GM23248 (cell line): ENCODE data around the gene RAPGEF2. TPM values are rescaled to one million over a fixed set of nuclear protein-coding genes. Genes with fewer than 3 reads are reported as not detected.

Source experiments
- DNase-seq: peaks from one replicate; pipeline ENCODE4 v3.0.0-alpha.2; 2015
- H2AFZ ChIP-seq: fragments of 200-600 bp; sonication (generic); 2 replicates; pipeline ENCODE4 v1.6.1; 2016; ENCODE audit warnings: antibody characterized with exemption
- H3F3A ChIP-seq: fragments of 200-600 bp; sonication (generic); 2 replicates; pipeline ENCODE4 v1.6.1; 2016; ENCODE audit warnings: mild to moderate bottlenecking, antibody characterized with exemption, mixed run types; ENCODE audit not compliant: insufficient read depth
- H3K27ac ChIP-seq: fragments of 200-600 bp; sonication (generic); 2 replicates; pipeline ENCODE4 v1.5.1; 2016; ENCODE audit warnings: mild to moderate bottlenecking
- H3K27me3 ChIP-seq: fragments of 200-600 bp; sonication (generic); replicated peaks from 2 replicates; pipeline ENCODE4 v1.6.1; 2016; ENCODE audit warnings: mild to moderate bottlenecking; ENCODE audit not compliant: insufficient read depth
- H3K36me3 ChIP-seq: fragments of 200-600 bp; sonication (generic); 2 replicates; pipeline ENCODE4 v1.6.1; 2016; ENCODE audit warnings: low read depth, mild to moderate bottlenecking
- H3K4me1 ChIP-seq: fragments of 200-600 bp; sonication (generic); 2 replicates; pipeline ENCODE4 v1.6.1; 2016; ENCODE audit warnings: mild to moderate bottlenecking; ENCODE audit not compliant: insufficient read depth
- H3K4me2 ChIP-seq: fragments of 200-600 bp; sonication (generic); one replicate; pipeline ENCODE4 v1.6.1; 2016; ENCODE audit warnings: mild to moderate bottlenecking; ENCODE audit not compliant: unreplicated experiment
- H3K4me3 ChIP-seq: fragments of 200-600 bp; sonication (generic); 2 replicates; pipeline ENCODE4 v1.5.1; 2016; ENCODE audit warnings: mild to moderate bottlenecking
- H3K79me2 ChIP-seq: fragments of 200-600 bp; sonication (generic); 2 replicates; pipeline ENCODE4 v1.6.1; 2016; ENCODE audit warnings: mild to moderate bottlenecking; ENCODE audit not compliant: insufficient read depth
- H3K9ac ChIP-seq: fragments of 200-600 bp; sonication (generic); 2 replicates; pipeline ENCODE4 v1.6.1; 2016; ENCODE audit warnings: mild to moderate bottlenecking
- H3K9me2 ChIP-seq: fragments of 200-600 bp; sonication (generic); 2 replicates; pipeline ENCODE4 v1.6.1; 2016; ENCODE audit warnings: mixed run types, mild to moderate bottlenecking, moderate library complexity; ENCODE audit not compliant: insufficient read depth
- H3K9me3 ChIP-seq: fragments of 200-600 bp; sonication (generic); one replicate; pipeline ENCODE4 v1.6.1; 2017; ENCODE audit warnings: low read depth
- H4K20me1 ChIP-seq: fragments of 200-600 bp; sonication (generic); 2 replicates; pipeline ENCODE4 v1.6.0; 2016; ENCODE audit not compliant: insufficient read depth
- EZH2 ChIP-seq: fragments of 200-600 bp; sonication (generic); IDR thresholded peaks from 2 replicates; pipeline ENCODE4 v1.6.1; 2018; ENCODE audit warnings: antibody characterized with exemption, mild to moderate bottlenecking; ENCODE audit not compliant: insufficient read depth, poor library complexity, severe bottlenecking
- EZH2phosphoT487 ChIP-seq: fragments of 200-600 bp; sonication (generic); IDR thresholded peaks from 2 replicates; pipeline ENCODE4 v1.6.1; 2018; ENCODE audit warnings: antibody characterized with exemption, moderate library complexity, mild to moderate bottlenecking, low read depth; ENCODE audit not compliant: insufficient read depth
- WGBS, 2 experiments: methylation state at CpG; one replicate each; pipeline ENCODE4 v1.1.6; 2015 to 2017; ENCODE audit warnings: low lambda C conversion rate in 2 of 2, low coverage in 1 of 2; ENCODE audit errors: missing lambda C conversion rate in 2 of 2; 5-methylcytosine and 5-hydroxymethylcytosine counted together
- in situ Hi-C: fragments of 300-500 bp; cut with MboI; formaldehyde crosslinking; loops from 2 replicates; pipeline ENCODE4 v1.15.0; 2020
- polyA plus RNA-seq: library from polyadenylated mRNA; unstranded; fragments of >200 nt; fragmentation: Nextera tagmentation; extraction: Ambion mirVana; gene quantifications from 2 replicates; pipeline ENCODE4 v1.2.1, GENCODE V29; 2016
- total RNA-seq: library from RNA; depleted of rRNA; stranded (reverse); fragments of >200 nt; shearing (Covaris generic); gene quantifications from 2 replicates; pipeline ENCODE4 v1.2.3, GENCODE V29; 2014

RAPGEF2 gene
- total and polyA plus RNA-seq, 2 experiments from 2014 or later = 6.6 to 21.7 TPM

- DNase-seq = no peak
- Histone ChIP-seq H3K4me2 (peak overlapping the region; percentile 78), H3K27me3 (no peaks in the 10 kb centered on the region), H4K20me1 (no peaks in the 10 kb centered on the region), H3K79me2 (0 out of 2 replicates have a peak, but pooled peaks cover 10% of the 10 kb centered on the region), H2AFZ (no peak overlapping the region), H3K9me3 (no peaks in the 10 kb centered on the region), H3K27ac (peak overlapping the region; percentile 59; the same call in 1 of the 2 replicates), H3F3A (peaks cover 20% of the 10 kb centered on the region; the same call in 1 of the 2 replicates), H3K36me3 (0 out of 2 replicates have a peak, but pooled peaks cover 5% of the 10 kb centered on the region), H3K4me3 (no peak overlapping the region), H3K9me2 (no peaks in the 10 kb centered on the region), H3K4me1 (peaks cover 45% of the 10 kb centered on the region), H3K9ac (no peak overlapping the region)
- in situ Hi-C loops = no loop called here
- 96 to 98% methylated on average over 2 of the region's 2 CpGs for WGBS, 2 experiments
- TF ChIP-seq EZH2 (no peak), EZH2phosphoT487 (no peak)
These were observed 180.1 kb downstream of the RAPGEF2 start for GRCh38 chr4:159282944-159283343.

GRCh38 chr4:159283696-159284095 is 180.8 kb downstream of the RAPGEF2 start:
- H3K4me3 ChIP-seq = peak overlapping the region; percentile 23

DNA sequence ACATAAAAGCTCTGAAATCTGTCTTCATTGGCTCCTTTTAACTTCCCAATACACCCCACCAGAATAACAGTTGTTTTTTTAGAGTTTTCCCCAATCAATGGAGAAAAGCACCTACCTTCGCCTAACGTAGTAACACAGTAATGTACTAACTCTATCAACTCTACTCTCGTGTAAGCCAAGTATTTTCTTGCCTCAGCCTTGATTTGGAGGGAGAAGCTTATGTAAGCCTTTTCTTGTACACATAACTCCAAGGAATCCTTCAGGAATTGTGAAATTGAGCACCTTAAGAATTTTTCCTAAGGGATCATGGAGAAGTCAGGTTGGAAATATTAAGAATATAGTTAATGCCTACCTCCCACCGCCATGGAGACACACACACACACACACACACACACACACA is 181.2 kb downstream of the RAPGEF2 start:
- peak; percentile 44 for DNase-seq
- H3F3A ChIP-seq = peaks cover 20% of the 10 kb centered on the region; the same call in 1 of the 2 replicates
- 0 out of 2 replicates have a peak, but pooled peaks cover 5% of the 10 kb centered on the region for H3K36me3 ChIP-seq
- H3K9me2 ChIP-seq = no peaks in the 10 kb centered on the region
- H3K9me3 ChIP-seq = no peaks in the 10 kb centered on the region
- 0 out of 2 replicates have a peak, but pooled peaks cover 10% of the 10 kb centered on the region for H3K79me2 ChIP-seq
- in situ Hi-C loops = no loop called here
- WGBS, 2 experiments = 87 to 88% methylated on average over 4 of the region's 4 CpGs
- H3K4me1 ChIP-seq = peaks cover 56% of the 10 kb centered on the region
- TF ChIP-seq EZH2phosphoT487 (no peak), EZH2 (no peak)
- H3K27ac ChIP-seq = peak overlapping the region; percentile 59
- H3K4me2 ChIP-seq = peak overlapping the region; percentile 78
- no peaks in the 10 kb centered on the region for H4K20me1 ChIP-seq
- no peak overlapping the region for H3K9ac ChIP-seq
- no peak overlapping the region for H2AFZ ChIP-seq
- H3K4me3 ChIP-seq = peak overlapping the region; percentile 23
- H3K27me3 ChIP-seq = no peaks in the 10 kb centered on the region

More at GRCh38 chr4:159283696-159284095, 180.8 kb downstream of the RAPGEF2 start:
- H3K27ac ChIP-seq = peak overlapping the region; percentile 59
- 0 out of 2 replicates have a peak, but pooled peaks cover 5% of the 10 kb centered on the region for H3K36me3 ChIP-seq
- 0% methylated on average over 1 of the region's 1 CpG for WGBS, 2 experiments
- H2AFZ ChIP-seq = no peak overlapping the region
- no peak for TF ChIP-seq EZH2phosphoT487
- TF ChIP-seq EZH2 = no peak
- peaks cover 51% of the 10 kb centered on the region for H3K4me1 ChIP-seq
- peak overlapping the region; percentile 78 for H3K4me2 ChIP-seq
- H3F3A ChIP-seq = peaks cover 20% of the 10 kb centered on the region; the same call in 1 of the 2 replicates
- 0 out of 2 replicates have a peak, but pooled peaks cover 10% of the 10 kb centered on the region for H3K79me2 ChIP-seq
- H4K20me1 ChIP-seq = no peaks in the 10 kb centered on the region
- in situ Hi-C loops = no loop called here
- H3K27me3 ChIP-seq = no peaks in the 10 kb centered on the region
- no peak overlapping the region for H3K9ac ChIP-seq
- no peaks in the 10 kb centered on the region for H3K9me3 ChIP-seq
- no peaks in the 10 kb centered on the region for H3K9me2 ChIP-seq
- peak; percentile 85 for DNase-seq

DNA sequence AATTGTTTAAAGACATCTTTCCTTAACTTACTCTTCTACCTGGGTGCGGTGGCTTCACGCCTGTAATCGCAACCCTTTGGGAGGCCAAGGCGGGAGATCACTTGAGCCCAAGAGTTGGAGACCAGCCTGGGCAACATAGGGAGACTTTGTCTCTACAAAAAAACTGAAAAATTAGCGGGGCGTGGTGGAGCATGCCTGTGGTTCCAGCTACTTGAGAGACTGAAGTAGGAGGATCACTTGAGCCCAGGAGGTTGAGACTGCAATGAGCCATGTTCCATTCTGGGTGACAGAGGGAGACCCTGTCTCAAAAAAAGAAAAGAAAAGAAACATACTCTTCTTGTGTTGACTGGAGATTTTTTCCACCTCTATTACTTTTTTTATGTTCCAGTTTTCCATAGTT is 181.9 kb downstream of the RAPGEF2 start:
- no peak overlapping the region for H3K4me3 ChIP-seq
- 0 out of 2 replicates have a peak, but pooled peaks cover 5% of the 10 kb centered on the region for H3K36me3 ChIP-seq
- TF ChIP-seq EZH2 (no peak), EZH2phosphoT487 (no peak)
- H3K9me3 ChIP-seq = no peaks in the 10 kb centered on the region
- in situ Hi-C loops = no loop called here
- DNase-seq = no peak
- H3K27me3 ChIP-seq = no peaks in the 10 kb centered on the region
- no peaks in the 10 kb centered on the region for H3K9me2 ChIP-seq
- WGBS, 2 experiments = 79% methylated on average over 6 of the region's 6 CpGs
- peaks cover 62% of the 10 kb centered on the region for H3K4me1 ChIP-seq
- H3F3A ChIP-seq = peaks cover 20% of the 10 kb centered on the region; the same call in 1 of the 2 replicates
- H2AFZ ChIP-seq = no peak overlapping the region
- peaks cover 10% of the 10 kb centered on the region; the same call in 1 of the 2 replicates for H3K79me2 ChIP-seq
- H3K9ac ChIP-seq = no peak overlapping the region
- H3K27ac ChIP-seq = peak overlapping the region; percentile 59
- no peak overlapping the region for H3K4me2 ChIP-seq
- no peaks in the 10 kb centered on the region for H4K20me1 ChIP-seq
